Hematopoietic multipotent progenitor cell treated with erythropoietin and hydrocortisone succinate and interleukin-3 and kit ligand, for 6 days (in vitro differentiated cells): ENCODE data around the gene LINGO1.

Experiments used
- DNase-seq: peaks from one replicate; pipeline ENCODE4 v3.0.0-alpha.2; 2015

The LINGO1 gene

DNA sequence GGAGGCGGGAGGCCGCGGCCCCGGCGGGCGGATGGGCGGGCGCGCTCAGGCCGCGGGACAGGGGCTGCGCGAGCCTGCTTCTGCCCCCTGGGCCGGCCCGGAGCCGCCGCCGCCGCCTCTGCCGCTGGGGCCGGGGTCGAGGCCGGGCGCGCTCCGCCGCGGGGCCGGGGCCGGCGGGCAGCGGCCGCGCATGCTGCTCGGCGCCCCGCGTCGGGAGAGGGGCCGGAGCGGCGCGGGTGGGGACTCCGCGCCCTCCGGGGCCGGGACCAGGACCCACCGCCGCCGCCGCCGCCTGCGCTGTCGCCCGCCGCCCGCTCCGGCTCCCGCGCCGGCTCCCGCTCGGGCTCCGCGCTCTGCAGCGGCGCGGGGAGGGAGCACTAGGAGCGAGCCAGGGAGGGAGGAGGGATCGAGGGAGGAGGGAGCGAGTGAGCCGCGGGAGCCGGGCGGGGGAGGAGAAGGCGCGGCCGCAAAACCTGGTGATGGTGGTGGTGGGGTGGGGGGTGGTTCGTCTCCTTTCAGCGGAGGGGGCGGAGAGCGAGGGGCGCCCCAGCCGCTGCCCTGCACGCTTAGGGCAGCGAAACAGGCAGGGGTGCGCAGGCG is at the start of gene LINGO1:
Gene LINGO1 (minus strand): TSS at position 379 of the 600 bp plus-strand sequence. CDS start 597 bp downstream, outside the sequence.
- DNase-seq, result peak; percentile 15

DNA sequence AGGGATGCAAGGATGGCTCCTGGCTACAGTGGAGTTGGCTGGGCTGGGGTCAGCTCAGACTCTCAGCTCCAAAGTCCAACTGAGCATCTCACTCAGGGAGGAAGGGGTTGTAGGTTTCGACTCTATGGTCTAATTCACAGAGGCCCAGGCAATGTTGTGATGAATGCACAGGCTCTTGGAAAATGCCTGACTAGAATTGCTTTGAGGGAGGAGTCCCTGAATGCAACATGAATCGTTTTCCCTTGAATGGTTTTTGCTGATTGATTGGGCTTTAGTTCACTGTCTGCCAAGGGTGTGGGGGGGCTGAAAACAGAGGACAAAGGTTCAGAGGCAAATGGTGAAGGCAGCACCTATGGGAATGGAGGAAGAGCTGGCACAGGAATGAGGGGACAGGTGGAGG is 48.6 kb upstream of the LINGO1 start:
- DNase-seq, result no peak

DNA sequence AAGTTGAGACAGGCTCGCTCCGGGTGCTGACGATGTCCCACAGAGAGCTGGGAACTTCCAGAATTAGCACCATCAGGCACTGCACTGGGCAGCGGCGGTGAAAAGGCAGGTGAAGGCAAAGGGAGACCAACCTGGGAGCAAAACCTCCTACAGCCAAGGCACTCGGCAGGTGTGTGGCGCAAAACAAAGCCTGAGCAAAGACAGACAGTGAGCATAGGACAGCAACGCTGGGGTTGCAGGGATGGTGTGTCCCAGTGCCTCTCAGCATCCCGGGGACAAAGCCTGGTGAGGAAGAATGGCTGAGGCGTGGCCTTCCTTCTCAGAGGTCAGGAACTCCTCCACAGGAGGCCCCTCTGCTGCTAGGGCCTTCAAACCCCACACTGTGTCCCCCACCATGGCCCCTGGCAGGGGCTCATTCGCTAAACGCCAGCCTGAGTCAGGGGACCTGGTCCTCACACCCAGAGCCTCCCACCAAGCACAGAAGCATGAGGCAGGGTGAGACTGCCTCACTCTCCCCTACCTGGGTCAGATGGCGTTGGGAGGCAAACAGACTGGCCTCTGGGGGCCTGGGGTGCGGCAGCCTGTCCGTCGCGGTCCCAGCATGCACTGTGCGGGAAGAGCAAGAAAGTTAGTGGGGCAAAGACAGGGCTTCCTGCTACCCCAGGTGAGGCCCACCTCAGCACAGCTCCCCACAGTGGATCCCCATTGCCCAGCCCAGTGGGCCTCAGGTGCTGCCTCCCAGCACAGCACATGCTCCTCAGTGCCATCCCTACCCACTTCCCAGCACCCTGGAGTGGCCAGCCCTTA is 44.1 kb upstream of the LINGO1 start:
- DNase-seq, result no peak

DNA sequence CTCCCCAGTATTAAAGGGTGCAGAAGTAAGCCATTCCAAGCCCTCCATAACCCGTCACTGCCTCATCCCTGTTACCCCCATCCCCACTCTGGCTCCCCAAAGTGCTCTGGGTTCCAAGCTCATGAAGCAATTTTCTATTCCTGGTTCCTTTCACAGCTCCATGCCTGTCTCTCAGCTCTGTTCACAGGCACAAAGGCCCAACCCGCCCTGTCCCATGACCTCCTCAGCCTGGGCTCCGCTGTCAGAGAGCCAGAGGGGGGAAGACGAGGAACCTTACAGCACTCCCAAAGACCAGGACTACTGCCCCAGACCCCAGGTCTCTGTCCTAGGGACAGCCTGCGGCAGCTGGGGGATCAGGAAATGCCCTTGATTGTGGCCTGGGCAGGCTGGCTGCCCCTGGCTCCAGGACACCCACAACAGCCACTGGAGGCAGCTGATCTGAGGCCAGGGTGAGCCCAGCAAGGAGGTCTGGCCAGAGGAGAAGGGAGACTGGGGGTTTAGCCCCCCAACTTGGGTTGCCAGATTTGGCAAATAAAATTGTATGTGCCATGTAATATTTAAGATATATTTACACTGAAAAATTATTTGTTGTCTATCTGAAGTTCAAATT is 43.2 kb upstream of the LINGO1 start:
- DNase-seq, result no peak

- no peak for DNase-seq
These were observed 41.6 kb upstream of the LINGO1 start for GRCh38 chr15:77674327-77674726.

DNA sequence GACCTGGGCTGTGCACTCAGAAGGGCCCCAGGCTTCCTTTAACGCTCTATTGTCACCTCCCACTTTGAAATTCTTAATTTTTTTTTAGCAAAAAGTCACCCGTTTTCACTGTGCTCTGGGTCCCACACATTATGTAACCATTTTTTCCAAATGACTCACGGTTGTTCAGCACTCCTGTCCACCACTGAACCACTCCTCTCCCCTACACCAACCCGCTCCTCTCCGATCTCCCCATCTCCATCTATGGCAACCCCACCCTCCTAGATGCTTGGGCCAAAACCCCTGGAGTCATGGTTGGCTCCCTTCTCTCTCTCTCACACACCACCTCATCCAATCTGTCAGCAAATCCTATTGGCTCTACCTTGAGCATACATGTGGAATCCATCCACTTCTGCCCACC is 41.2 kb upstream of the LINGO1 start:
- DNase-seq, result no peak

- no peak for DNase-seq
These were observed 39.4 kb upstream of the LINGO1 start for GRCh38 chr15:77672135-77672534.

- no peak for DNase-seq
These were observed 38.8 kb upstream of the LINGO1 start for GRCh38 chr15:77671362-77672056.

GRCh38 chr15:77670558-77671361 is 38.0 kb upstream of the LINGO1 start:
- no peak for DNase-seq

DNA sequence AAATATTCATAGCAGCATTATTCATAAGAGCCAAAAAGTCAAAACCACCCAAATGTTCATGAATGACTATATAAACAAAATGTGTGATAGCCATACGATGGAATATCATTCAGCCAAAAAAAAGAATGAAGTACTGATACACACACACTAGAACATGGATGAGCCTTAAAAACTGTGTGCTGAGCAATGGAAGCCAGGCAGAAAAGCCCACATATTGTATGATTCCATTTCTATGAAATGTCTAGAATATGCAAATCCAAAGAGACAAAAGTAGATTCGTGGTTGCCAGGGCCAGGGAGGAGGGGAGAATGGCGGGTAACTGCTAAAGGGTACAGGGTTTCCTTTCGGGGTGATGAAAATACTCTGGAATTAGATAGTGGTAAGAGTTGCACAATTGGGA is 37.2 kb upstream of the LINGO1 start:
- DNase-seq, result no peak

DNA sequence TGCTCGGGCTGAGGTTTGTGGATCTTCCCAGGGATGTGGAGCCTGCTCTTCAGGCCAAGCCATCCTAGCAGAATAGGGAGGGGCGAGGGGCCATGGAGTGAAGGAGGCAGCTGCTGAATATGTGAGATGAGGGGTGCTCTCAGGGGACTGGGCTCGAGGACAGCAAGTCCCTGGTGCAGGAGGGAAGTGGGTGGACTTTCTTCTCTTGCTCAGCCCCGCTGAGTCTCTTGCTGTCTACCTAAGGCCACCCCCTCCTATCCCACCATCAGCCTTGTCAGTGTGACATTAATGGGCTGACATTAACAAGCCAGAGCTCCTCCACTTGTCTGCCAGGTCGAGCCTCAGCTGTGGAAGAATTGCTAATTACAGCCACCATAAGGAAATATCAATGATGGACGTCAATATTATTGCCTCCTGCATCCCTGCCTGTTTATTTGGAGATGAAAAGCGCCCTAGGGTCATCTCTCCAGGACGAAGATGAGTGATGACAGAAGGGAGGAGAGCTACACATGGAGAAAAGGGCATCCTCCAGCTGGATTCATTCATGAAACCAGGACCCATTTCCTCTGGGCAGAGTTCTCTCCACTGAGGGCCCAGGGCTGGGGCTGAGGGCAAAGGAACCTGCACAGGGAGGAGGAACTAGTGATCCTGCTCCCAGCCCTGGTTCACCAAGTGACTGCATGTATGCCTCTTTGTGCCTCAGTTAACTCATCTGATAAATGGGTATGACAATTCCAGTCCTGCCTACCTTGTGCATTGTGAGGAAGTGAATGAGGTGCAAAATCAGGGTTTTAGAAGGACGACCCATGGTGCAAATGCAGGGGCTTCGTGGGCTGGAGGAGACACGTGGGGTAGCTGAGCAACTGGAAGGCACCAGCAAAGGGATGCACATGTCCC is 34.9 kb upstream of the LINGO1 start:
- no peak for DNase-seq

DNA sequence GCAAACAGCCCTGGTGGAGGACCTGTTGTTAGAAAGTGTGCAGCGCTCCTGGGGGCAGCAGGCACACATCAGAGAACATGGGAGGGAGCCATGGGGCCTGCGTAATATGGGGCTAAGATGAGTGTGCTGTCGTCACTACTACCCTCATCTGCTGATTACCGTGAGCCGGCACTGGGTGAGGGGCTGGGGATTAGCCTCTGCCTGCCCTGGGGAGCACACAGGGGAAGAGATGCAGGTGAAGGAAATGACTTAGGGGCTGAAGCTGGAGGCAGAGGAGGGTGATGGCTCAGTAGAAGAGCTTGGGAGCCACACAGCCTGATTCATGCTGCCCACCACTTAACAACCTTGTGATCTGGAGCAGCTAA is 33.6 kb upstream of the LINGO1 start:
- no peak for DNase-seq

GRCh38 chr15:77665530-77666295 is 33.0 kb upstream of the LINGO1 start:
- DNase-seq, result no peak

- no peak for DNase-seq
These were observed 31.7 kb upstream of the LINGO1 start for GRCh38 chr15:77664428-77664827.

DNA sequence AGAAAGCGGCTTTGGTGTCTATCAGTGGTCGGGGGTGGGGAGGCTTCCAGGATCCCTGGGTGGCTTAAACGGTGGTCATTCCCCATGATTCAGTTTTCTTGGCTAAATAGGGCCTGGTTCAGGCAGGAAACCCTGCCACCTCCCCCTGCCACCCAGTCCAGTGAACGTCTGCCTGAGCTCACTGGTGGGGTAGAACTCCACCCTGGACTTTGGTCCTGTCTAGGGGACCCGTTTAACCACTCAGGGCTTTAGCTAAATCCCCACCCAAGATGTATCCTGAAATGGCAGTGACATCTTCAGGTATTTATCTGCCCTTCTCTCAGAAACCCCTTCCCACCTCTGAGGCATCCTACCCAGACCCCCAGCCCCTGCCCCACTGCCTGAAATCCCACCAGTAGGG is 30.5 kb upstream of the LINGO1 start:
- no peak for DNase-seq

GRCh38 chr15:77659350-77660321 is 26.9 kb upstream of the LINGO1 start:
- peak; percentile 93 for DNase-seq

DNA sequence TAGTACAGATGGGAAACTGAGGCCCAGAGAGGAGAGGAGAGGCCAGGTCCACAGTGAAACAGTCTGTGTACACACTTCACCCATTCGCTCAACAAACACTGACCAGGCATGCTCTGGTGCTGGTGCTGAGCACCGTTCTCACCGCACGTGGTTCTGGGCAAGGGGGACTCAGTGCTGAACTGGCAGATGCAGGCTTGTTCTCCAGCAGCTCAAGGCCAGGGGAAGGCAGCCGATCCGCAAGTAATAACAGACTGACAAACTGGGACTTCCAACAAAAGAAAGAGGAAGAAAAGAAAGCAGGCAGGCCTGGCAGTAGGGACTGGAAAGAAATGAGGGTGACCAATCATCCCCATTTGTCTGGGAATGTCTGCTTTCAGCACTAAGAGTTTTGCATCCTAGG is 25.6 kb upstream of the LINGO1 start:
- DNase-seq, result no peak

DNA sequence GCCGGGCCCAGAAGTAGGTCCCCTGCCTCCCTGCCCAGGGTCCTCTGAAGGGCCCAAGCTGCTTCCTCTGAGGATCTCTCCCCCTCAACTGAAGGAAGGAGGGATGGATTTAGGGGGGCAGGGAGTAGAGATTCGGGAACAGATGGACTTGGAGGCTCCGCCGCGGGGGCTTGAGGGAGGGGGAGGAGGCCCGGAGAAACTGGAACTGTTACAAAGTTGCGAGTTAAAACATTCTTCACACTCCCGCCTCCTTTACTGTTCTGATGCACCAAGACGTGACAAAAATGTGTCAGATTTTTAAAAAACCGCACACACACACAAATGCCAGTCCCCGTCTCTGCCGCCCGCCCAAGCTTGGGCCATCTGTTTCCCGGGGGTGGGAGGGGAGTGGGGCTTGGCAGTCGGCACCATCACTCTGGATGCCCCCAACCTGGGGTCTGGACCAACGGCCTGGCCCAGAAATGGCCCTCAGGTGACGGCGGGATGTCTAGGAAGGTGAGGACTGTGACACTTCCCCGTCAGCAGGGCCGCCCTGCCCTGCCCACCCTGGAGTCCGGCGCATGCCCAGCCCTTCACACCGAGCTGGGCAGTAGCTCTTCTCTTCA is 25.0 kb upstream of the LINGO1 start:
- DNase-seq, result no peak

DNA sequence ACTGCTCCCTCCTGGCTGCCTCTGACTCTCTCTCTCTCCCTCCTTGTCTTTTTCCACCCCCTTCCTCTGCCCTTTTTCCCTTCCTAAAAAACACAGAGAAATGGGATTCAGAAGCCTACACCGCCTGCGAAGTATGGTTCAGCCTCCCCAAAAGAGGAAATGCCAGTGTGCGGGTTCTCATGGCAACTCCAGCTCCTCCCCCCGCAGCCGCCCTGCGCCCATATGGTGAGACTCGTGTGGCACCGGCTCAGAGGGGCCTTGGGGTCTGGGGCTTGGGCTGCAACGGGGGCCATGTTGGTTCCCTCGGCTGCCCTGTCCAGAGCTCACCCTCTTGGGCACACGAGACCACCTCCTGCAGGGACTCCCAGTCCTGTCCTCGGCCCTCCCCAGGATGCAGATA is 23.6 kb upstream of the LINGO1 start:
- DNase-seq, result peak; percentile 27
